Stimulated activated CD8-positive, alpha-beta memory T cell treated with anti-CD3 and anti-CD28 coated beads, Interleukin-15, amount 100 ng/mL, for 1 hour (primary cell): ENCODE results near the gene NCCRP1.
A peak's percentile ranks its signal among the peaks of the same experiment; 100 is the strongest.
"Not testable (repeated sequence)": the region's sequence is repeated elsewhere in the genome, so short reads cannot be mapped to it uniquely, and the experiment has no call there.

Source experiments
- DNase-seq: peaks from one replicate; pipeline ENCODE4 v3.0.0-alpha.2; 2020; ENCODE audit warnings: low read depth

NCCRP1 gene

DNA sequence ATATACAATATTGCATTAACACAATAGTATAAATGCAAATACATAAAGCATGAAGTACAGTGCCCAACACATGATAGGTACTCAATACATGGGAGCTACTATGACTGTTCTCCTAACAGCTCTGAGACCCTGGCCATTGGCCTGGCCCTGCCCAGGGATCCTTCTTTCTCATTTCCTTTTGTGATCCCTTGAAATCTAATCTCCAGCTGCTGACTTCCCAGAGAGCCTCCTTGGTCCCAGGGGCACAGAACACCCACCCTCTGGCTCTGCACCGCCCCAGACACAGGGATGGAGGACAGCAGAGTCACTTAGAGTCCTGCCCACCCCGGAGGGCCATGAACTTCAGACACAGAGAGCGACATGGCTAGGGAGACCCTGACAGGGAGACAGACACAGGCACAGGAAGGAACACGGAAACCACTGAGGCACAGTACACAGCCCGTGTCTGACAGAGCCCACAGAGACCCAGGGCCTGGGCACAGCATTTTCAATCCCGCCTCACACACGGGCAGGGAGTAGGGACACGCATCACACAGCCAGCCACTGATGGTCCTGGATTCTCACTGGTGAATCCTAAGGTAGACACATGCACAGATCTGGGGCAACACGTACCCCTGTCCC is 11.5 kb downstream of the NCCRP1 start:
- DNase-seq = no peak

DNA sequence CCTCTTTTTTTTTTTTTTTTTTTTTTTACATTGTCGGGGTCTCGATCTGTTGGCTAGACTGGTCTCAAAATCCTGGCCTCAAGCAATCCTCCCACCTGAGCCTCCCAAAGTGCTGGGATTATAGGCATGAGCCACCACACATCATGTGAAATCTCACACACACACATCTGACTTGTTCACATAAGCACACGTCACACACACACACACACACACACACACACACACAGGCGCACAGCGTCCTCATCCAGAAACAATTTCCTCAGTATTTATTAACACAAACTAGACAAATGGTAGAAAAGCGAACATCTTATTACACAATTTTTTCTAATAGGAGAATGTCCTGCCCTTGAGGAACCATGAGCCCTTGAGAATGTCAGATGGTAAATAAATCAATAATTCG is 12.4 kb downstream of the NCCRP1 start:
- DNase-seq = no peak

DNA sequence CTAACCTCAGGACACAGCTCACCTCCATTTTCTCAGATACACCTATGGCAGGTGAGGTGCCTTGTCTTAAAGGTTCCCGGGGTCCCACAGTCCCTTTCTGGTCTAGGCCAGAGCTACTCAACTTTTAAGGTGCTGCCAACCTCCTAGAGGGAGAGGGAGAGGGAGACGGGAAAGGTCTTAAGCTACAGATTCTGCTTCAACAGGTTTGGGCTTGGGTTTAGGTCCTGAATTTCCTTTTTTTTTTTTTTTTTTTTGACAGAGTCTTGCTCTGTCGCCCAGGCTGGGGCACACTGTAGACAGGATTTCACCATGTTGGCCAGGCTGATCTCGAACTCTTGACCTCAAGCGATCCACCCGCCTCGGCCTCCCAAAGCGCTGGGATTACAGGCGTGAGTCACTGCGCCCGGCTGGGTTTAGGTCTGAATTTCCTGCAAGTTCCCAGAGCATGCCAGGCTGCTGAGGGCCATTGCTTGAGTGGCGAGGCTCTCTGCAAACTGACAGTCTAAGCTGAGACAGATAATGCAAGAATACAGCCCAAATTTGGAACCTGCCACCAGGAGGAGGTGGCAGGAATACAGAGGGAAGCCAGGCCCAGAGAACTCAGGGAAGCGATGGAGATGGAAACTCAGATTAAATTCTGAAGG is 15.1 kb downstream of the NCCRP1 start:
- no peak for DNase-seq

DNA sequence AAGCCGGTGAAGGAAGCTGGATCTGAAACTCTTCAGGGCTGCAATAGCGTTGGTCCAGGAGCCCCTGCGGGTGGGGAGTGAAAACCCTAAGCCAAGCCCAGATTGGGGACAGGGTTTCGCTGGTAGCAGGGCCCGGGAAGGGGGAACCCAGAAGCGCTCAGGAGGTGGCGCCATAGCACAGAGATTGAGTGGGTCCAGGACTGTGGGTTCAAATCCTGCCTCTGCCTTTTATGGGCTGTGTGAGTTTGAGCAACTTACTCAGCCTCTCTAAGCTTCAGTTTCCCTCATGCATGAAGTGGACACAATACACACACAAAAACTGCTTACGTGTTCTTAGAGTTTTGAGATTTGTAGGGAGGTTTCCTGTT is 15.6 kb downstream of the NCCRP1 start:
- peak; percentile 39 for DNase-seq

DNA sequence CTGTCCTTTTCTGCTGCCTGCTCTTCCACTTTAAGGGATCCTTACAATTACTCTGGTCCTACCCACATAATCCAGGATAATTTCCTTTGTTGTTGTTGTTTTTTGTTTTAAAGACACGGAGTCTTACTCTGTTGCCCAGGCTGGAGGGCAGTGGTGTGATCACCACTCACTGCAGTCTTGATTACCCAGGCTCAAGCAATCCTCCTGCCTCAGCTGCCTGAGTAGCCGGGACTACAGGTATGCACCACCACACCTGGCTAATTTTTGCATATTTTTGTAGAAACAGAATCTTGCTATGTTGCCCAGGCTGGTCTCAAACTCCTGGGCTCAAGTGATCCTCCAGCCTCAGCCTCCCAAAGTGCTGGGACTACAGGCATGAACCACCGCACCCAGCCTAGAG is 18.6 kb downstream of the NCCRP1 start:
- DNase-seq = not testable (repeated sequence)

DNA sequence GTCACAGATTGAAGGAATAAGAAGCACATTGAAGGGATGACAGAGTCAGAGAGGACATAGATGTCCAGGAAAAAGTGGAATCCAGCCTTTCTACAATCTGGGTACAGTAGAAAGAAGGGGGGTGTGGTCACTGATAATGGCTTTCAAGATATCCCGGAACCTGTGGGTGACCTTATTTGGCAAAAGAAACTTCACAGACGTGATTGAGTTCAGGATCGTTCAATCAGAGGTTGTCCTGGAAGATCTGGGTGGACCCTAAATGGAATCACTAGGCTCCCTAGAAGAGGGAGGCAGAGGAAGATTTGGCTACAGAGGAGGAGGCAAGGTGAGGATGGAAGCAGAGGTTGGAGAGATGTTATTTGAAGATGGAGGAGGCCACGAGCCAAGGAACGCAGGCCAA is 20.3 kb downstream of the NCCRP1 start:
- DNase-seq = no peak

DNA sequence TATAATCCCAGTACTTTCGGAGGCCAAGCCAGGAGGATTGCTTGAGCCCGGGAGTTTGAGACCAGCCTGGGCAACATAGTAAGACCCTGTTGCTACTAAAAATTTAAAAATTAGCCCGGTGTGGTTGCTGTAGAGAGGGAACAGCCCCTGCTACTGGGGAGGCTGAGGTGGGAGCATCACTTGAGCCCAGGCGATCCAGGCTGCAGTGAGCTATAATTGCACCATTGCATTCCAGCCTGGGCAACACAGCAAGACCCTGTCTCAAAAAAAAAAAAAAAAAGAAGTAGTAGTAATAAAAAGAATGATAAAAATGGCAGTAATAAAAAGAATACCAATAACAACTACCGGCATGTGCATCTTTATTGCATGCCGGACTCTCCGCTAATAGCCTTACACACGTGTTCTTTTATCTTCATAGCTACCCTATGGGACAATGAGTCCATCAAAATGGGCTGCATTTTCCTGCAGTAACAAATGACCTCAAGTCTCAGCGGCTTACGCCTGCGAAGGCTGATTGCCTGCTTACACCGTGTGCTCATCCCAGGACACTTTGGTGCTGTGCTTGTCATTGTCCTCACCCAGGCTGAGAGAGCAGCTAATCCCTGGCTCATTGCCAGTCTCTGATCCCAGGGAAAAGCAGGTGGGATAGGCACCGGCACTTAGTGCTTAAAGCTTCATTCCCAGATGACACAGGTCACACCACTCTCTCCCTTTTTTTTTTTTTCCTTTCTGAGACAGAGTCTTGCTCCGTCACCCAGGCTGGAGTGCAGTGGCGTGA is 21.7 kb downstream of the NCCRP1 start:
- DNase-seq = no peak

DNA sequence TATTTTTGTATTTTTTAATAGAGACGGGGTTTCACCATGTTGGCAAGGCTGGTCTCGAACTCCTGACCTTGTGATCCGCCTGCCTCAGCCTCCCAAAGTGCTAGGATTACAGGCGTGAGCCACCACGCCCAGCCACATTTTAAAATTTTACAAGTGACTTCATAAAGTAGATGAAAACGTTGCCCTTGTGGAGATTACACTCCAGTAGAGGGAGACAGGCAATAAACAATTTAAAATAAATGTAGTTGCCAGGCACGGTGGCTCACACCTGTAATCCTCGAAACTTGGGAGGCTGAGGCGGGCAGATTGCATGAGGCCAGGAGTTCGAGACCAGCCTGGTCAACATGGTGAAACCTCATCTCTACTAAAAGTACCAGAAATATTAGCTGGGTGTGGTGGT is 22.3 kb downstream of the NCCRP1 start:
- DNase-seq = not testable (repeated sequence)

DNA sequence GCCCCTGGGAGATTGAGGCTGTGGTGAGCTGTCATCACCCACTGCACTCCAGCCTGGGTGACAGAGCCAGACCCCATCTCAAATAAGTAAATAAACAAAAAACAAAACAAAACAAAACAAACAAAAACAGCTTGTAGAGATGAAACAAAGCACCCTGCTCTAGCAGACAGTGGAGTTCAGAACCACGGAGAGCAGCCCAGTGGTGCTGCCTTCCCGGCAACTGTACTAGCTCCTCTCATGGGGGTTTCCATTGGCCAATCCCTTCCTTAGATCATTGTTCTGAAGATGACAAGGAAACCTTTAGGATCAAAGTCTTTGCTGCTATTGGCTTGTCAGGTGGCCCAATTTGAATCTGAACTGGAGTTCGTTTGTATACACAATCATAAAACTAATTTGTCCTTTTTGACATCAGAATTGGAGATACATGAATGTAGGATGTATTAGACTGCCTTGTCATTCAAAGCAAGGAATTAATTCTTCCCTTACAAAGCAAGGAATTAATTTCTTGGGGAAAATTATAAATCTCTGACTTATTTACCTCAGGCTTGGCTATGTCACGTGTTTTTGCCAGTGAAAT is 27.0 kb downstream of the NCCRP1 start:
- no peak for DNase-seq

DNA sequence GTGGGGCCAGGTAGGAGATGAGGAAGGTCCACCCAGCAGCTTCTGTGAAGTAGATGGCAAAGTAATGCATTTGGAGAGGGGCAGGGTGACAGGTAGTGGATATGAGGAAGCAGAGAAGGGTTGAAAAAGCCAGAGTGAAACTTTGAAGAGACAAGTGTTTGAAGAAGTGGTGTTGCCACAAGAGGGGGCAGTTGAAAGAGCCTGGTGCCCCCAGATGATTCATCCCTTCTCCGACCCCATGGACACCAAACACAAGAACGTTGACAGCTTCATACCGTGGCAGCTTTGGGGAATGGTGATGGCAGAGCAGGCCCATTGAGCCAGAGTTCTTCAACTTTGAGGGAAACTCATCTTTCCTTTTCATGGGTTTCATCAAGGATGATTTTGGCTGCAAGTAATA is 28.1 kb downstream of the NCCRP1 start:
- no peak for DNase-seq

DNA sequence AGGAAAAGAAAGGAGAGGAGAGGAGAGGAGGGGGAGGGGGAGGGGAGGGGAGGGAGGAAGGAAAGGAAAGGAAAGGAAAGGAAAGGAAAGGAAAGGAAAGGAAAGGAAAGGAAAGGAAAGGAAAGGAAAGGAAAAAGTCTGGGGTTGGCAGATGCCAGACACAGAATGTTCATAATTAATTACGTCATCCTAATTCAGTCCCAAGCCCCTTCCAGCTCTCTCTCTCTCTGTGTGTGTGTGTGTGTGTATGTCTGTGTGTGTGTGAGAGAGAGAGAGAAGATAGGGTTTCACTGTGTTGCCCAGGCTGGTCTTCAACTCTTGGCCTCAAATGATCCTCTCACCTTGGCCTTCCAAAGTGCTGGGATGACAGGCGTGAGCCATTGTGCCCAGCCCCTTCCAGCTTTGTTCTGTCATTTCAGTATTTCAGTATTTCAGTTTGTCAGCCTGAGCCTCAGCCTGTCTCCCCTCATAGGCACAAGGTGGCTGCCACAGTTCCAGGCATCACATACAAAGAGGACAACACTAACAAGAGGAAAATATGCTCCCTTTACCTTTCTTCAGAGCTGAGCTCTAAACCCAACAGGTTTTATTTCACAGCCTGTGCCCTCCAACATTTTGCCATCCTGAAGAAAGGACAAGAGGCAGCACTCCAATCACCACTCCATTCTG is 33.5 kb downstream of the NCCRP1 start:
- no peak for DNase-seq

DNA sequence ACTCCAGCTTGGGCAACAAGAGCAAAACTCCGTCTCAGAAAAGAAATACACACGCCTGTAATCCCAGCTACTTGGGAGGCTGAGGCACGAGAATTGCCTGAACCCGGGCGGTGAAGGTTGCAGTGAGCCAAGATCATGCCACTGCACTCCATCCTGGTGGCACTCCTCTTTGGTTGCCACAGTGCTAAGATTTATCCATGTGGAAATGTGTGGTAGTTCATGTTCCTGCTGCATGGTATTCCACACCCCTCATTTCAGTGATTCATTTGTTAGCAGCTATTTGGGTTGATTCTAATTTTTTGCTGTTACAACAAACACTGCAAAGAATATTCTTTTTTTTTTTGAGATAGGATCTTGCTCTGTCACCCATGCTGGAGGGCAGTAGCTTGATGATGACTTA is 35.9 kb downstream of the NCCRP1 start:
- DNase-seq = no peak

DNA sequence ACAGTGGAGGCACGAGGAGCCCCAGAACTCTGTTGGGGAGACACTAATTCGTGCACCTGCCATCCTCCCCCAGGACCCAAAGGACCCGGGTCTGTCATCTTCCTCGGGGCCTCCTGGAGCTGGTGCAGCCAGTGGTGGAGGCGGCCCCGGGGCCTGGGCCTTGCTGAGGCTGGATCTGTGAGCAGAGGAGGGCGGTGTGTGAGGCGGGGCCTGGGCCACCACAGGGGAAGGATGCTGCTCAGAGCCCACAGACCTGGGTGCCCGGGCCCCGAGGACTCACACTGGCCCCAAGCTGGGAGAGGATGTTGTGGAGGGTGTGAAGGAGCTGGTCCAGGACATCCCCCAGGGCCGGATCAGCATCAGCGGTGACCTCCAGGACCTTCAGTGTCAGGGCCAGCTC is 39.8 kb downstream of the NCCRP1 start:
- no peak for DNase-seq

DNA sequence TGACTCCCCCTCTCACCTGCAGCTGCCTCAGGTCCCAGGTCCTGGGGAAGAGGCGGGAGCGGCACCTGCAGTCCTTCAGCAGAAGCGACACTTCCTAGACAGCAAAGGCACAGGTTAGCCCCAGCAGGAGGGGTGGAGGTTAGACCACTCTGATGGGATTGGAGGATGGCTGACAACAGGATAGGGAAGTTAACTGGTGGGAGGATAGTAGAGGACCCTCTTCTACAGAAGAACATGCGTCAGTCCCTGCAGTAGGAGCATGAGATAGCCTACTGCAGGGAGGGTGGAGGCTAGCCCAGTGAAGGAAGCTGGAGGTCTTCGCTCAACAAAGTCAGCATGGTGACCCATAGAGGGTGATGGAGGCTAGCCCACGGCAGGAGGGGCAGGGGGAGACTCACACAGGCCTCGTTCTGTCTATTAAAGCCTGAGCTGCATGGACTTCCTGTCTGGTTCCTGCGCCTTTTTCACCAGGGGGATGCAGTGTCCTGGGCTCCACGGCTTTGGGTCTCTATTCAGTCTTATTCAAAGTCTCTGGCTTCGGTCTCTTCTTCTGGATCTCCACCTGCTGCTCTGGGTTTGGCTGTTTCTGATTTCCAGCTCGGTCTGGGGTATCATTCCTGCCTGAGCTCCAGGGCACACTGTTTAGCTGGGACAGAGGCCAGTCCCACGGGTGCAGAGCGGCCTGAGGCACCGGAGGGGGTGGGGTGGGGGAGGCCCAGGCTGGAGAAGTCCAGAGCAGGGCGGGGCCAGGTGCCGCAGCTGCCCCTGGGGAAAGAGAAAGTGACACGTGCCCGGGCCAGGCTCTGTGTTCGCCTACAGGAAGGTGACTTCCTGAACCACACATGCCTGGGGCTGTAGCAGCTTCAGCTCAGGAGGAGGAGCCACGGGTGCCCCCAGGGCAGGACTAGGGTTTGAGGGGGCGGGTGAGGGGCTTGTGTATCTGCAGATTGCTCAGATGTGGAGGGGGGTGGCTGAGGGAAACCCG is 40.7 kb downstream of the NCCRP1 start:
- no peak for DNase-seq

DNA sequence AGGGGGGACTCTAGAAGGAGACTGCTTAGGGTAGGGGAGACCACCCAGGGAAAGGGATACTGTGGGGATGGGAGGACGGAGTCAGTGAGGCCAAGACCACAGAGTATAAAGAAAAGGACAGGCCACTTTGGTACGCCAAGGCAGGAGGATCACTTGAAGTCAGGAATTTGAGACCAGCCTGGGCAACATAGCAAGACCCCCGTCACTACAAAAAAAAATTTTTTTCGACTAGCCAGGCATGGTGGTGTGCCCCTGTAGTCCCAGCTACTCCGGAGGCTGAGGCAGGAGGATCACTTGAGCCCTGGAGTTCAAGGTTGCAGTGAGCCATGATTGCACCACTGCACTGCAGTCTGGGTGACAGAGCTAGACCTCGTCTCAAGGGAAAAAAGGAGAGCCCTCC is 41.4 kb downstream of the NCCRP1 start:
- no peak for DNase-seq

DNA sequence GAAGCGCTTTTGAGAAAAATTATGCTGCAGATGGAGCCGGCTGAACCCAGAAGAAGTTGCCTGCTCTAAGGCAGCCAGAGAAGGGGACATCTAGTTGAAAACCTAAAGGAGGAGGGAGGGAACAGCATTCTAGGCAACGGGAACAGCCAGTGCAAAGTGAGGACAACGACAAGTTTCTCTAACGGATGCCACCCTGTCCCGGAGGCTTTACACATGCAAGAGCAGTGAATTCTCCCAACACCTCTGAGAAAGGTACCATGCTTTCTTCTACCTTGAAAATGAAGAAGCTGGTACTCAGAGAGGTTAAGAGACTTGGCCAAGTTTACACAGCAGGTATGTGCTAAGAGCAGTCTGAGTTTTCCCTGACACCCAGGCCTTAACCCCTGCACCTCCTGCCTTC is 42.2 kb downstream of the NCCRP1 start:
- no peak for DNase-seq

DNA sequence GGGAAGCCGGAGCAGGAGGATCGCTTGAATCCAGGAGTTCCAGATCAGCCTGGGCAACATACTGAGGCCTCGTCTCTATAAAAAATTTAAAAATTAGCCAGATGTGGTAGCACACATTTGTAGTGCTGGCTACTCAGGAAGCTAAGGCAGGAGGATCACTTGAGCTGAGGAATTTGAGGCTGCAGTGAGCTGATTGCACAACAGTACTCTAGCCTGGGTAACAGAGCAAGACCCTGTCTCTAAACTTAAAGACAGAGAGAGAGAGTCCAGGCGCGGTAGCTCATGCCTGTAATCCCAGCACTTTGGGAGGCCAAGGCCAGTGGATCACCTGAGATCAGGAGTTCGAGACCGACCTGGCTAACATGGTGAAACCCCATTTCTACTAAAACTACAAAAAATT is 43.7 kb downstream of the NCCRP1 start:
- no peak for DNase-seq

DNA sequence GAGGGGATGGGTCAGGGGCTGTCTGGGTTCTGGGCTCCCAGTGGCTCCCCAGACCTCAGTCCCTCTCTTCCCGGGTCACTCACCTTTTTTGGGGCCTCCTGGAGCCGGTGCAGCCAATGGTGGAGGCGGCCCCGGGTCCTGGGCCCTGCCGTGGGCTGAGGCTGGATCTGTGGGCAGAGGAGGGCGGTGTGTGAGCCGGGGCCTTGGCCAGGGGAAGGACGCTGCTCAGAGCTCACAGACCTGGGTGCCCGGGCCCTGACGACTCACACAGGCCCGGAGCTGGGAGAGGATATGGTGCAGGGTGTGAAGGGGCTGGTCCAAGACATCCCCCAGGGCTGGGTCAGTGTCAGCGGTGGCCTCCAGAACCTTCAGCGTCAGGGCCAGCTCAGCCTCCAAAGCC is 47.0 kb downstream of the NCCRP1 start:
- DNase-seq = not testable (repeated sequence)

DNA sequence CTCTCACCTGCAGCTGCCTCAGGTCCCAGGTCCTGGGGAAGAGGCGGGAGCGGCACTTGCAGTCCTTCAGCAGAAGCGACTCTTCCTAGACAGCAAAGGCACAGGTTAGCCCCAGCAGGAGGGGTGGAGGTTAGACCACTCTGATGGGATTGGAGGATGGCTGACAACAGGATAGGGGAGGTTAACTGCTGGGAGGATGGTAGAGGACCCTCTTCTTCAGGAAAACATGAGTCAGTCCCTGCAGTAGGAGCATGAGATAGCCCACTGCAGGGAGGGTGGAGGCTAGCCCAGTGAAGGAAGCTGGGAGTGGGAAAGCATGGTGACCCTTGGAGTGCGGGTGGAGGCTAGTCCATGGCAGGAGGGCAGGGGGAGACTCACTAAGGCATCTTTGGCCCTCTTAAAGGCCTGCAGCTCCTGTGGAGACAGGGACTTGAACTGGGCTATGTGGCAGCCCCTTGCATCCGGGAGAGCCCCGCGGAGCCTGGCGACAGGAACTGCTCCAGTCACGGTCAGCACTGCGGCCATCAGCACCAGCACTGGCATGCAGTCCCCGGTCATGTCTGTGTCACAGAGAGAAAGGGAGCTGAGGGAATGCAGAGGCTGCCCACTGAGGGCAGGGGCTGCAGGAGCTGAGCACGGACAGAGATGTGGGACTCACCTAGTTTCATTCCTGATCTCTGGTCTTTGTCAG is 47.8 kb downstream of the NCCRP1 start, which contains the start of gene IFNL3:
TSS of gene IFNL3 (minus strand) at position 597 of the 691 bp plus-strand sequence. CDS start at position 558, 39 bp downstream.
- DNase-seq = not testable (repeated sequence)

DNA sequence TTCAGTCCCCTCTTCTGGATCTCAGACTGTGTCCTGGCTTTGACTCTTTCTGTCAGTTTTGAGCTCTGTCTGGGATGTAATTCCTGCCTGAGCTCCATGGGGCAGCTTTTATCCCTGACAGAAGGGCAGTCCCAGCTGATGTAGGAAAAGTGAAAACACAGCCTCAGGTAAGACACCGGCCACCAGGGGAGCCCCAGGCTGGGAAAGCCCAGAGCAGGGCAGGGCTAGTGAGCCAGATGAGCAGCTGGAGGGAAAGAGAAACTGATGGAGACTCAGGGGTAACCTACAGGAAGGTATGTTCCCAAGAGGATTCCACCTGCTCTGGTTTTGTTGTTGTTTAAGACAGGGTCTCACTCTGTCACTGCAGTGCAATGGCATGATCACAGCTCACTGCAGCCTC is 48.4 kb downstream of the NCCRP1 start:
- DNase-seq = not testable (repeated sequence)
